ENCODE results near the gene TBXAS1.

The TBXAS1 gene

GRCh38 chr7:139829025-139829774 is at the start of gene TBXAS1:
TBXAS1 (plus strand) TSS chr7:139829264; CDS start chr7:139829391, 127 bp downstream.
- H3K4me2 ChIP-seq (ENCODE audit: low read length): no peak within 1 kb of the TSS
- H3K4me3 ChIP-seq (ENCODE audit: low read length): no peak within 1 kb of the TSS
- no peak within 1 kb of the TSS for H3K27ac ChIP-seq (ENCODE audit: low read depth, low read length)
- no peaks in the 10 kb centered on the region for H4K20me1 ChIP-seq (ENCODE audit: control insufficient read depth, insufficient read depth, low read depth, low read length)
- no peaks in the 10 kb centered on the region for H3K9me3 ChIP-seq (ENCODE audit: control insufficient read depth, insufficient read depth, low read length)
- no peaks in the 10 kb centered on the region for H3K36me3 ChIP-seq (ENCODE audit: control insufficient read depth, low read length)
- H3K9me2 ChIP-seq (replicated peaks; ENCODE audit: control insufficient read depth, low read length): no peaks in the 10 kb centered on the region
- H3K79me2 ChIP-seq (ENCODE audit: control insufficient read depth, low read length): no peaks in the 10 kb centered on the region
- no peaks in the 10 kb centered on the region for H3F3A ChIP-seq (ENCODE audit: control insufficient read depth, insufficient read depth)
- TF ChIP-seq EZH2phosphoT487 (IDR thresholded peaks at IDR 0.05; ENCODE audit: borderline replicate concordance, low read length): no peak
- TF ChIP-seq CTCF (IDR thresholded peaks at IDR 0.05; ENCODE audit: low read depth, low read length, poor library complexity, severe bottlenecking): no peak
- H3K4me1 ChIP-seq (ENCODE audit: control insufficient read depth, low read length): peaks cover 9% of the 10 kb centered on the region; the same call in 1 of the 2 replicates
- peaks cover 20% of the 10 kb centered on the region for H3K27me3 ChIP-seq (ENCODE audit: control insufficient read depth, low read length)

GRCh38 chr7:139782932-139783331 is 46.1 kb upstream of the TBXAS1 start:
- no peaks in the 10 kb centered on the region for H4K20me1 ChIP-seq (ENCODE audit: control insufficient read depth, insufficient read depth, low read depth, low read length)
- no peak overlapping the region for H3K4me3 ChIP-seq (ENCODE audit: low read length)
- no peak for TF ChIP-seq EZH2phosphoT487 (IDR thresholded peaks at IDR 0.05; ENCODE audit: borderline replicate concordance, low read length)
- TF ChIP-seq CTCF (IDR thresholded peaks at IDR 0.05; ENCODE audit: low read depth, low read length, poor library complexity, severe bottlenecking): no peak
- no peaks in the 10 kb centered on the region for H3K79me2 ChIP-seq (ENCODE audit: control insufficient read depth, low read length)
- H3K4me2 ChIP-seq (ENCODE audit: low read length): no peak overlapping the region
- H3K9me2 ChIP-seq (replicated peaks; ENCODE audit: control insufficient read depth, low read length): no peaks in the 10 kb centered on the region
- no peaks in the 10 kb centered on the region for H3K36me3 ChIP-seq (ENCODE audit: control insufficient read depth, low read length)
- H3K27ac ChIP-seq (ENCODE audit: low read depth, low read length): no peak overlapping the region
- H3F3A ChIP-seq (ENCODE audit: control insufficient read depth, insufficient read depth): no peaks in the 10 kb centered on the region
- H3K27me3 ChIP-seq (ENCODE audit: control insufficient read depth, low read length): peaks cover 79% of the 10 kb centered on the region
- no peaks in the 10 kb centered on the region for H3K4me1 ChIP-seq (ENCODE audit: control insufficient read depth, low read length)
- no peaks in the 10 kb centered on the region for H3K9me3 ChIP-seq (ENCODE audit: control insufficient read depth, insufficient read depth, low read length)

- H3K4me3 ChIP-seq (ENCODE audit: low read length): no peak overlapping the region
- no peak overlapping the region for H3K4me2 ChIP-seq (ENCODE audit: low read length)
- no peaks in the 10 kb centered on the region for H3F3A ChIP-seq (ENCODE audit: control insufficient read depth, insufficient read depth)
- no peaks in the 10 kb centered on the region for H3K36me3 ChIP-seq (ENCODE audit: control insufficient read depth, low read length)
- no peaks in the 10 kb centered on the region for H3K79me2 ChIP-seq (ENCODE audit: control insufficient read depth, low read length)
- TF ChIP-seq CTCF (IDR thresholded peaks at IDR 0.05; ENCODE audit: low read depth, low read length, poor library complexity, severe bottlenecking) (no peak), EZH2phosphoT487 (IDR thresholded peaks at IDR 0.05; ENCODE audit: borderline replicate concordance, low read length) (no peak)
- peaks cover 74% of the 10 kb centered on the region for H3K27me3 ChIP-seq (ENCODE audit: control insufficient read depth, low read length)
- no peaks in the 10 kb centered on the region for H3K9me3 ChIP-seq (ENCODE audit: control insufficient read depth, insufficient read depth, low read length)
- no peaks in the 10 kb centered on the region for H4K20me1 ChIP-seq (ENCODE audit: control insufficient read depth, insufficient read depth, low read depth, low read length)
- H3K27ac ChIP-seq (ENCODE audit: low read depth, low read length): no peak overlapping the region
- no peaks in the 10 kb centered on the region for H3K4me1 ChIP-seq (ENCODE audit: control insufficient read depth, low read length)
- no peaks in the 10 kb centered on the region for H3K9me2 ChIP-seq (replicated peaks; ENCODE audit: control insufficient read depth, low read length)
These were observed 45.2 kb upstream of the TBXAS1 start for GRCh38 chr7:139783647-139784385.

Measured in DOHH2 (cell line).